Fibroblast of lung (primary cell): ENCODE measurements around the gene GALNT2. TPM values are rescaled to one million over a fixed set of nuclear protein-coding genes. Genes with fewer than 3 reads are reported as not detected.

Source experiments
- DNase-seq, 2 donors: peaks; one replicate each; pipeline versions ENCODE4 v3.0.0 to v3.0.0-alpha.2; 2010; ENCODE audit warnings: low read depth in 2 of 2
- H2AFZ ChIP-seq: 2 replicates; pipeline ENCODE4 v1.5.1; 2012; ENCODE audit warnings: low read length, control low read depth, inconsistent platforms
- H3K27ac ChIP-seq: 2 replicates; pipeline ENCODE4 v1.5.1; 2011; ENCODE audit warnings: low read length, control low read depth; ENCODE audit not compliant: insufficient read depth
- H3K27me3 ChIP-seq: 2 replicates; pipeline ENCODE4 v1.5.1; 2011; ENCODE audit warnings: mild to moderate bottlenecking, low read length; ENCODE audit not compliant: control insufficient read depth, insufficient read depth
- H3K36me3 ChIP-seq: 2 replicates; pipeline ENCODE4 v1.5.1; 2011; ENCODE audit warnings: low read length; ENCODE audit not compliant: control insufficient read depth, insufficient read depth
- H3K4me1 ChIP-seq: 2 replicates; pipeline ENCODE4 v1.5.1; 2011; ENCODE audit warnings: low read length; ENCODE audit not compliant: control insufficient read depth, insufficient read depth; ENCODE audit errors: extremely low read depth
- H3K4me2 ChIP-seq: 2 replicates; pipeline ENCODE4 v1.5.1; 2011; ENCODE audit warnings: low read length, control low read depth; ENCODE audit not compliant: insufficient read depth; ENCODE audit errors: extremely low read depth
- H3K4me3 ChIP-seq, 4 experiments: fragments of 200-600 bp in 1 of 4; sonication (generic) in 1 of 4; replicated peaks in 1 of 4; 2 replicates each; pipeline ENCODE4 v1.5.1; 2011 to 2016; ENCODE audit warnings: low read length in 4 of 4, low read depth in 3 of 4, mild to moderate bottlenecking in 3 of 4, control low read depth in 2 of 4, inconsistent platforms in 1 of 4, mixed read lengths in 1 of 4; ENCODE audit not compliant: insufficient read depth in 1 of 4; ENCODE audit errors: control extremely low read depth in 1 of 4
- H3K79me2 ChIP-seq: 2 replicates; pipeline ENCODE4 v1.5.1; 2012; ENCODE audit warnings: mild to moderate bottlenecking, low read length, inconsistent platforms; ENCODE audit not compliant: control insufficient read depth, insufficient read depth
- H3K9ac ChIP-seq: 2 replicates; pipeline ENCODE4 v1.5.1; 2011; ENCODE audit warnings: mild to moderate bottlenecking, low read length, control low read depth; ENCODE audit not compliant: insufficient read depth
- H3K9me3 ChIP-seq: 2 replicates; pipeline ENCODE4 v1.5.1; 2012; ENCODE audit warnings: low read depth, low read length; ENCODE audit not compliant: control insufficient read depth, insufficient read depth
- H4K20me1 ChIP-seq: 2 replicates; pipeline ENCODE4 v1.5.1; 2011; ENCODE audit warnings: low read length; ENCODE audit not compliant: control insufficient read depth, insufficient read depth; ENCODE audit errors: extremely low read depth
- CTCF ChIP-seq, 2 donors: IDR thresholded peaks in 1 of 2; conservative IDR thresholded peaks in 1 of 2; 1 replicate in 1 of 2; 2 replicates in 1 of 2; pipeline ENCODE4 v1.5.1; 2011 to 2012; ENCODE audit warnings: low read length in 2 of 2, control low read depth in 1 of 2, inconsistent platforms in 1 of 2, low read depth in 1 of 2, mild to moderate bottlenecking in 1 of 2
- EZH2 ChIP-seq: IDR thresholded peaks from 2 replicates; pipeline ENCODE4 v1.5.1; 2012; ENCODE audit warnings: low read length, control low read depth, mild to moderate bottlenecking; ENCODE audit errors: missing control alignments
- polyA plus RNA-seq, 2 donors: library from polyadenylated mRNA; depleted of rRNA in 1 of 2; stranded (reverse) in 1 of 2; unstranded in 1 of 2; fragments of >200 nt; gene quantifications; 2 replicates each; pipeline ENCODE4 v1.2.1, GENCODE V29; 2011 to 2012; ENCODE audit warnings: missing spikeins in 1 of 2
- total RNA-seq: library from RNA; depleted of rRNA; stranded (reverse); fragments of >200 nt; gene quantifications from 2 replicates; pipeline ENCODE4 v1.2.1, GENCODE V29; 2014

GALNT2 gene
- total and polyA plus RNA-seq, 2 donors (not counting 1 experiment from before 2014, with no cell fraction given): 106 to 115 TPM

GRCh38 chr1:230259621-230260020, 192.6 kb downstream of the GALNT2 start:
- DNase-seq: no peak
- Histone ChIP-seq H3K36me3 (peaks cover 13% of the 10 kb centered on the region), H3K9ac (no peak overlapping the region), H4K20me1 (no peaks in the 10 kb centered on the region), H3K79me2 (no peaks in the 10 kb centered on the region), H2AFZ (no peak overlapping the region), H3K27ac (no peak overlapping the region), H3K9me3 (no peaks in the 10 kb centered on the region), H3K4me1 (no peaks in the 10 kb centered on the region), H3K4me3 (no peak overlapping the region), H3K27me3 (no peaks in the 10 kb centered on the region), H3K4me2 (no peak overlapping the region)
- TF ChIP-seq CTCF (conservative IDR thresholded peaks at IDR 0.05 in 1 of 2, IDR thresholded peaks at IDR 0.05 in 1 of 2; ENCODE audit: low read depth in 1 of 2, low read length in 2 of 2): no peak
- TF ChIP-seq EZH2: no peak

GRCh38 chr1:230260831-230261230, 193.8 kb downstream of the GALNT2 start:
- Histone ChIP-seq H3K27me3 (no peaks in the 10 kb centered on the region), H4K20me1 (no peaks in the 10 kb centered on the region), H3K9me3 (no peaks in the 10 kb centered on the region), H3K4me1 (no peaks in the 10 kb centered on the region), H3K9ac (no peak overlapping the region), H3K4me3 (no peak overlapping the region), H2AFZ (no peak overlapping the region), H3K79me2 (no peaks in the 10 kb centered on the region), H3K4me2 (no peak overlapping the region), H3K36me3 (peaks cover 11% of the 10 kb centered on the region), H3K27ac (no peak overlapping the region)
- no peak for DNase-seq
- TF ChIP-seq EZH2 (no peak), CTCF (conservative IDR thresholded peaks at IDR 0.05 in 1 of 2, IDR thresholded peaks at IDR 0.05 in 1 of 2; ENCODE audit: low read depth in 1 of 2, low read length in 2 of 2) (no peak)

GRCh38 chr1:230261928-230262650, 195.1 kb downstream of the GALNT2 start:
- no peaks in the 10 kb centered on the region for H4K20me1 ChIP-seq
- H3K4me2 ChIP-seq: no peak overlapping the region
- no peak for TF ChIP-seq EZH2
- H3K27me3 ChIP-seq: no peaks in the 10 kb centered on the region
- H3K9ac ChIP-seq: no peak overlapping the region
- no peak overlapping the region for H3K27ac ChIP-seq
- no peak overlapping the region for H3K4me3 ChIP-seq
- H3K79me2 ChIP-seq: no peaks in the 10 kb centered on the region
- H3K9me3 ChIP-seq: no peaks in the 10 kb centered on the region
- no peak overlapping the region for H2AFZ ChIP-seq
- peaks cover 11% of the 10 kb centered on the region for H3K36me3 ChIP-seq
- H3K4me1 ChIP-seq: no peaks in the 10 kb centered on the region
- DNase-seq: no peak
